Right forelimb (tissue), 1 donor: ENCODE data around the gene SH3PXD2B.
"Not testable (repeated sequence)": the region's sequence is repeated elsewhere in the genome, so short reads cannot be mapped to it uniquely, and the experiment has no call there.

Experiments
- DNase-seq: peaks from one replicate; pipeline ENCODE4 v3.0.0-alpha.2; 2018

The SH3PXD2B gene

DNA sequence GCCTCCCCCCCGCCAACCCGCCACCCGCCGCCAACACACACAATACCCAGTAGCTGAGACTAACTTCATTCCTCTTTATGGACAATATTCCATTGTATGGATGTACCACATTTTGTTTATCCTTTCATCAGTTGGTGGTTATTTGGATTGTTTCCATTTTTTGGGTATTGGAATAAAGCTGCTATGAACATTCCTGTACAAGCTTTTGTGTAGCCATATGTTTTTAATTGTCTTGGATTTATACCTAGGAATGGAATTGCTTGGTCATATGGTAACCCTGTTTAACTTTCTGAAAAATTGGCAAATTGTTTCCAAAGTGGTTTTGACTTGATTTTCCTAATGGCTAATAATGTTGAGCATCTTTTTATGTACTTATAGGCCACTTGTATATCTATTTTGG, 165.9 kb downstream of the SH3PXD2B start:
- no peak for DNase-seq

DNA sequence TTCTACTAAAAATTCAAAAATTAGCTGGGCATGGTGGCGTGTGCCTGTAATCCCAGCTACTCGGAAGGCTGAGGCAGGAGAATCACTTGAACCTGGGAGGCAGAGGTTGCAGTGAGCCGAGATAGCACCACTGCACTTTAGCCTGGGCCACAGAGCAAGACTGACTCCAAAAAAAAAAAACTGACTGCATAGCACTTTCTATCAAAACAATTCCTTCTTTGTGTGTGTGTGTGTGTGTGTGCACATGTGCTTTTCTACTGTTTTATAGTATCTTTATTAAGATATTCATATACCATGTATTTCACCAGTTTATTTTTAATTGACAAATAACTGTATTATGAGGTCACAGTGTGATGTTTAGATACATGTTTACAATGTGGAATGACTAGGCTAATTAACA, 167.2 kb downstream of the SH3PXD2B start:
- DNase-seq: not testable (repeated sequence)

DNA sequence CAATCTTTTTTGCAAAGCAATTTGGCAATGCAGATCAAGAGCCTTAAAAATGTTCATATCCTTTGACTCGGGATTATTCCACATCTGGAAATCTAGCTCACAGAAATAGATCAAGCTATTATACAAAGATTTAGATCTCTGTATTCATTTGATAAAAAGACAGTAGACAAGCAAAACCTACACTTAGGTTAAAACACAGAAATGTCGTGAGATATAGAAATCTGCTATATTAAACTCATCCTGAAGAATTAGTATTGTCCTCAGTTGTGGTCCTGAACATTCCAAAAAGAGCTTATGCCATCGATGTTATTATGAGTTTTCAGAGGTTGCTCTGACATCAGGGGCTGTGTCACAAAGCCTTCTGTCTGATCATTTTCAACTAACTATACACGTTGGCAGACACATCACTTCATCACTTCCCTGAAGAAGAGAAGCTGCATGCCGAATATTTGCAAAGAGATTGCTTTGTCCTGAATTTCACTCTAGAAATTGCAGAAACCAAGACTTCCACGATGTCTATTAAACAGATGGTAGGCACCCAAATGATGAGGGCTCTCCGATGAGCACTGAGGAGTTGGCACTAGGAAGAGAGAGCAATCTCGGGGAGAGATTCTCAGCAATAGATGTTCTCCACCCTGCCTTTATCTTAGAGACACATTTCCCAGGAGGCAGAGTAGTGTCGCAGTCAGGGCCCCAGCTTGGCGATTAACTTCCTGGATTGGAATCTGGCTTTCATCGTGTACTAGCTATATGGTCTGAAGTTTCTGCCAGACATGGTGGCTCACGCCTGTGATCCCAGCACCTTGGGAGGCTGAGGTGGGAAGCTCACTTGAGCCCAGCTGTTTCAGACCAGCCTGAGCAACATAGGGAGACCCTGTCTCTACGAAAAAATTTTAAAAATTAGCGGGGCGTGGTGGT, 168.8 kb downstream of the SH3PXD2B start:
- DNase-seq: no peak

DNA sequence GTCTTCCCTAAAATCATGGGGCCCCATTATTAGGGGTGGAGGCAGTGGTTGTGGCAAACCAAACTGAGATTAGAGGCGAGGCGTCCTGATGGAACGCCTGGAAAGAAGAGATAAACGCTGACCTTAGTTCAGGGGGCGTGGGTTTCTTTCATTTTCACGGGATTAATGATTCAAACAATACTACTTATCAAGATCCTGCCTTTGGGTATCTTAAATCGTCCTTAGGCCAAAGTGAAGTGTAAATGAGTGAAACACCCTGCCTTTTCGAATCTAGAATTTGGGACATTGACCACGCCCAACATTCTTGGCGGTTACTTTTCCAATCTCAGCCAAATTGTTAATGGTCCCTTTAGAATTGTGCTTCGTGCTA, 169.7 kb downstream of the SH3PXD2B start:
- no peak for DNase-seq

DNA sequence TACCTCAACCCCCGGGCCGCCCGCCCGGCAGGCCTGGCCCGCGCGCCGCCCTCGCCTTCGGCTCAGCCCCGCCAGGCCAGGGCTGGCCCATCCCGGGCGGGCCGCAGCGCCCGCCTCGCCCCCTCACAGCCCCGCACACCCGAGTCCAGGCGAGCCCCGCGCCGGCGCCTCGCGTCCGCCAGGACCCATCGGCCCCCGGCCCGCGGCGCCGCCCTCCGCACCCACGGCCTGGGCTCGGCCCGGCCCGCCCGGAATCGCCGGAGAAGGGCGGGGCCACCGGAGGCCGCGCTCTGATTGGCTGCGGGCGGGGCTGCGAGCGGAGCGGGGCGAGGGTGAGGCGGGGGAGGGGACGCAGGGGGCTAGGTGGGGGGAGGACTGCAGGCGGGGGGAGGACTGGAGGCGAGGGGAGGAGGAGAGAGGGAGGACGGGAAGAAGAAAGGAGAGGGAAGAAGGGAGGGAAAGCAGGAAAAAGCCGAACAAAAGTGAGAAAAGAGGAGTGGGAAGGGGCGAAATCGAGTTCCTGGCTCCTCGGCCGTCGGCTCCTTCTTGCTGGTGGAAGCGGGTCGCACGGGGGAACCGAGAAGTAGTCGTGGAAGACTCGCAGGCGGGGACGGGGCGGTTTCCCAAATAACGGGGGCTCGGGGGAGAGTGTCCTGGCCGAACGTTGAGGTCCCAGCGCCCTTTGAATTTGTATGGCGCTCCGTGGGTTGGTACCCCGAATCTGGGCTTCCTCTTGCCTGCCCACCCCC, 170.3 kb downstream of the SH3PXD2B start:
- peak; percentile 93 for DNase-seq

DNA sequence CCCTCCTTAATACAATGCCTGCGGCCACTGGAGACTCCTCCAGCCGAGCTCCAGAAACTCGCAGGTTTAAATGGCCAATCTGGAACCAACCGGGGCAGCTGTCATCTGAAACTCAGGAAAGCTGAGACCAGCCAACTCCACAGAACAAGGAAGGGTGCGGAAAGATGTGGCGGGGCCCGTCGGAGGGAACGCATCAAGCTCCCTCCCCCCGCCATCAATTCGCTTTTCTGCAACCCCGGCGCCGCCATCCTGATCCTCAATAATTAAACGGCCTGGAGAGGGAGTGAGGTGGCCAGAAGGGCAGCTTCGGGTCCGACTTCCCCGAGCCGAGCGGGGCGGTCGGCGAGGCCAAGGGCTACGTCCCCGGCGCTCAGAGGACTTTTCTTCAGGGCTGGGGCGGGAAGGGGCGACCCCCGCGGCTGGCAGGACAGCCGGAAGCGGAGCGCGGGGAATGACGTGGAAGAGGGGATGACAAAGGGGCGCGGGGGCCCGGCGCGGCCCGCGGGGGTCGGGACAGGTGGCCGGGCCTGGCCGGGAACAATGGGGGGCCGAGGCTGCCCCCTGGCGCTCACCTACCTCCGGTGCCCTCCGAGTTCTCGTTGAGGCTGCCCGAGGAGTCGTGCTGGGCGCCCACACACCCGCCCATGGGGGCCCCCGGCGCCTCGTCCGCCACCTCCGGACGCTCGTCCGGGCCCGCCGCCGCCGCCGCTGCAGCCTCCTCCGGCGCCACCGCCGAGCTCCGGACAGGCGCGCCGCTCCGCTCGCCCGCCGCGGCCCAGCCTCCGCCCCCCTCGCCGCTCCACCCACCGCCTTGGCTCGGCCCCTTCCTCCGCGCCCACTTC, 171.1 kb downstream of the SH3PXD2B start, which contains the start of gene UBTD2:
Gene UBTD2 (minus strand): TSS at position 745 of the 842 bp plus-strand sequence. CDS start 99 bp downstream, at position 646.
- peak; percentile 79 for DNase-seq

DNA sequence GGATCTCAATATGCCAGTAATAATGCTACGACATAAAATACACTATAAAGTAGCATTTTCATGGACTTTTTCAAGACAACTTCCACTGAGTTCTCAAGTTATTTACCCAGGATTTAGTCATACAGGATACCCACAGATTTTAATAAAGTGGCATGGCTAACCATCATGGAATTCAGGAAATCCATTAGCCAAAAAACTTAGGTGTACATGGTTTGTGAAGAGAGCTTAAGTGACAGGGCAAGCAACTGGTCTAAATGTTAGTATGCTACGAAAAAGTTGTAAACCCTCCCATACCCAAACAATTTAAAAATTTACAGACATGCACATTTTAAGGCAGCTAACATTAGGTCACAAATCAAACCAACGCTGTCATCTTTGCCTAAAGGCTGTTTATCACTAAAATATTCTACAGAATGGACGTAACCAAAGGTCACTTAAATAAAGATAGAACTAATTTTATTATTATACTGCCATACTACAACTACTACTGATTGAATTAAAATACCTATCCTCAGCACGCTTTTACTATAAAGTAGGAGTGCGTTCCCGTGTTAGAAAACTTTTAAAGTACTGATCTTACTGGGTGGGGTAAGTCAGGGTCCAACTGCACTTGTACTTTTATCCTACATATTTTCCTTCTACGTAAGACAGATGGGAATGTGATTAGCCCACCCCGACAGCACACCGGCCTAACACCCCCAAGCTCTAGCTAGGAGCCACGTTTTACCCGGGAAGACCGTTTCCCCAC, 171.9 kb downstream of the SH3PXD2B start:
- no peak for DNase-seq

DNA sequence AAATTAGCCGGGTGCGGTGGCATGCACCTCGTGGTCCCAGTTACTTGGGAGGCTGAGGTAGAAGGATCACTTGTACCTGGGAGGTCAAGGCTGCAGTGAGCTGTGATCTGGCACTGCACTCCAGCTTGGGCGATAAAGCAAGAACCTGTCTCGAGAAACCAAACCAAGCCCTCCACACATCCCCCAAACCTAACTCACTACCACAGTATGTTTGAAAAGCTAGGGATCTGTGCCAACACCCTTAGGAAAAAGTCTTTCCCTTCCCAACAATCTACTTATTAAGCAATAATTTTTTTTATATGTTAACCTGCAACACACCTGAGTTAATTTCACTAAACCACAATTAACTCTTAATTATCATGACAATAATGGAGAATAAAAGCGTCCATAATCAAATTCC, 173.0 kb downstream of the SH3PXD2B start:
- no peak for DNase-seq

DNA sequence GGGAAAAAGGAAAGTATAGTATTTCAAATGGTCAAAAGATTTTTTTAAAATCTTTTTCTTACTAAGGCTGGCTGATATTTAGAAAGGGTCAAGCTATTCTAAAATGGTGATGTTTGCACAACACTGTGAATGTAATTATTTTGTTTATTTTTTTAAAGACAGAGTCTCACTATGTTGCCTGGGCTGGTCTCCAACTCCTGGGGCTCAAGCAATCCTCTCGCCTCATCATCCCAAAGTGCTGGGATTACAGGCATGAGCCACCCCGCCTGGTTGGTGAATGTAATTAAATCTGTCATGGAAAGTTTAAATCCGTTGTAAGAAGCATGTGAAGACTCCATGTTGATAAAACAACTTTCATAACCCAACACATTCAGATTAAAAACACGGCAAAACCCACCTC, 173.4 kb downstream of the SH3PXD2B start:
- no peak for DNase-seq

DNA sequence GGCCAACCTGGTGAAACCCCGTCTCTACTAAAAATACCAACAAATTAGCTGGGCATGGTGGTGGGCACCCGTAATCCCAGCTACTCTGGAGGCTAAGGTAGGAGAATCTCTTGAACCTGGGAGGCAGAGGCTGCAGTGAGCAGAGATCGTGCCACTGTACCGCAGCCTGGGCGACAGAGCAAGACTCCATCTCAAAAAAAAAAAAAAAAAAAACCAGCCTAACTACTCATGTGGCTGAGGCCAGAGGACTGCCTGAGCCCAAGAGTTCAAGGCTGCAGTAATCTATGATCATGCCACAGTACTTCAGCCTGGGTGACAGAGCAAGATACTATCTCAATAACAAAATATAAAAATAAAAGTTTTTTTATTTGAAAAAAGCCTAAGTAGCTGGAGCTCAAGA, 174.0 kb downstream of the SH3PXD2B start:
- DNase-seq: no peak

DNA sequence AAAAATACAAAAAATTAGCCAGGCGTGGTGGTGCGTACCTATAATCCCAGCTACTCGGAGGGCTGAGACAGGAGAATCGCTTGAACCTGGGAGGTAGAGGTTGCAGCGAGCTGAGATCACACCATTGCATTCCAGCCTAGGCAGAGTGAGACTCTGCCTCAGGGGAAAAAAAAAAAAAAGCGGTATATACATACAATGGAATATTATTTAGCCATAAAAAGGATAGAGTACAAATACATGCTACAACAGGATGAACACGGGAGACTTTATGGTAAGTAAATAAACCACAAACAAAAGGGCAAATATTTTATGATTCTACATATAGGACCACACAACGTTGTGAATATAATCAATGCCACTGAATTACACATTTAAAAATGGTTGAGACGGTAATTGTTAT, 176.0 kb downstream of the SH3PXD2B start:
- no peak for DNase-seq

DNA sequence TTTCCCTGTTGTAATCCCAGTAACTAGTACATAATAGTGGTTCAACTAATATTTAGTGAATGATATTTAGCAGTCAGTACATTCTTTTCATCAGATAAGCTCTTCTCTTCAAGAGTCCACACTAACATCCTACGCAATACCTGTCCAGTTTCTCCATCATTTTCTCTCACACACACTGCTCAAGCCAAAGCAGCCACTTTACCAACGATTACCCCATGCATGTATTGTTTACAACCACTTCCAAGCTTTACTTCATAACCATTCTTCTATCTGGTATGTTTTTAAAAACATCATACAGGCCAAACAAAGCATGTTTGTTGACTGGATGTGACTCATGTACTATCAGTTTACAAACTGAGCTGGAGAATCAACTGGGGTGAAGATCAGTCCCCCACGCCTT, 178.1 kb downstream of the SH3PXD2B start:
- DNase-seq: no peak
